GM12892 (cell line): Measurements from ENCODE around the gene ATP6V0A4.

Experiments used
- POLR2A ChIP-seq: IDR thresholded peaks from 2 replicates; pipeline ENCODE4 v1.6.1; 2011; ENCODE audit warnings: low read depth, low read length, control low read depth
- POLR2AphosphoS5 ChIP-seq: IDR thresholded peaks from 2 replicates; pipeline ENCODE4 v1.6.1; 2011; ENCODE audit warnings: low read depth, low read length, control low read depth
- TAF1 ChIP-seq: IDR thresholded peaks from 2 replicates; pipeline ENCODE4 v1.6.1; 2011; ENCODE audit warnings: low read depth, mild to moderate bottlenecking, control low read depth, low read length, borderline replicate concordance

GRCh38 chr7:138748666-138749065 lies 49.3 kb downstream of the ATP6V0A4 start:
- no peak for TF ChIP-seq POLR2A
- no peak for TF ChIP-seq POLR2AphosphoS5
- no peak for TF ChIP-seq TAF1
